CD4-positive, alpha-beta T cell treated with Interleukin-17A for 4 hours (primary cell): ENCODE results near the gene YIF1A.
"Not testable (repeated sequence)": the region's sequence is repeated elsewhere in the genome, so short reads cannot be mapped to it uniquely, and the experiment has no call there.

Source experiments
- DNase-seq: peaks from one replicate; pipeline ENCODE4 v3.0.0-alpha.2; 2020; ENCODE audit warnings: mixed read lengths

Gene YIF1A

DNA sequence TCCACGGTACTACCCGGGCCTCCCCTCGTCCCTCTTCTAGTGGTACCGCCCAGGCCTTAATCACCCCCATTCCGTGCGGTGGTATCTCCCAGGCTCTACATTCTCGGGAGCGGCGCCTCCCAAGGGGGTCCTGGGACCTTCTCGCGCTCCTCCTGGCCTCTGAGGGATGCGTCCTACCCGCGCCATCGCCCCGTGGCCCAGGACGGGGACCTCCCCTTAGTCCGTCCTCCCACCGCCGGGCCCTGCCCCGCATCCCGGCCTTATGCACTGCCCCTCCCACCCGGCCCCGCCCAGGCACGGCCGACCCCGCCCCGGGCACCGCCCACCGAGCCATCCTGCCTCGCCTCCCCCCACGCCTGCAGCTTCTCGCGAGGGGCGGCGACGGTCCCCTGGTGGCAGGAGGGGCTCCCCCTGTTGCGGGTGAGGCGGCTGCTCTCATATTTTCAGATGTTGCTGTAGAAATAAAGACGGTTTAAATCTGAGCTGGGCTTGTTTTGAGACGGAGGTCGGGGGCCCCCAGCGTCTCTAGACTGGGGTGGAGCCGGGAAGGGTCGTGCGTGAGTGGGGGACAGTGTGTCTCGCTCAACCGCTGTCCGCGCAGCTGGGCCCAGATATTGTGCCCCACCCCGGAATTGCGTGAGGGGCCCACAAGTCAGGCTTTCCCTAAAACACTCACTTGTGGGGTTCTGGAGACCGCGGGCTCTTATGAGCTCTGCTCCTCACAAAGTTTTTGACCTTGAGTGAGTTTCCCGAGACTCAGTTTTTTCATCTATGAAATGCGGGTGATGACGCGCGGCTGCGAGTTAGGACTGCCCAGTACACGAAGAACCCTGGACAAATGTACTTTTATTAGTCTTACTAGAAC, 21.3 kb downstream of the YIF1A start:
- peak; percentile 90 for DNase-seq

DNA sequence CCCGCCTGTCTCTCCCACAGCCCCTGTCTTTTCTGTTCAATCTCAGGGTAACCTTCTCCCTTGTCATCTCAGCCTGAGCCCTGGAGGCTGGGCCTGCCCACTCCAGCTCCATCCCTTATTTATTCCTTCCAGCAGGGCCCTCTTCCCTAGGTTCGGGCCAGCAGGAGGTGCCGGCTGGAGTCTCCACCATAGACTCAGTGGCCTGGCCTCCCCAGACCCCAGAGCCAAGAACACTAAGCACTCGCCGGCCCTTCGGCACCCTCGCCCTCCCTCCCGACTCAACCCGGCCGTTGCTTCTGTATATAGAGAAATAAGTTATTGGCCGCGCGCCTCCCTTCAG, 21.9 kb downstream of the YIF1A start:
- DNase-seq = no peak

DNA sequence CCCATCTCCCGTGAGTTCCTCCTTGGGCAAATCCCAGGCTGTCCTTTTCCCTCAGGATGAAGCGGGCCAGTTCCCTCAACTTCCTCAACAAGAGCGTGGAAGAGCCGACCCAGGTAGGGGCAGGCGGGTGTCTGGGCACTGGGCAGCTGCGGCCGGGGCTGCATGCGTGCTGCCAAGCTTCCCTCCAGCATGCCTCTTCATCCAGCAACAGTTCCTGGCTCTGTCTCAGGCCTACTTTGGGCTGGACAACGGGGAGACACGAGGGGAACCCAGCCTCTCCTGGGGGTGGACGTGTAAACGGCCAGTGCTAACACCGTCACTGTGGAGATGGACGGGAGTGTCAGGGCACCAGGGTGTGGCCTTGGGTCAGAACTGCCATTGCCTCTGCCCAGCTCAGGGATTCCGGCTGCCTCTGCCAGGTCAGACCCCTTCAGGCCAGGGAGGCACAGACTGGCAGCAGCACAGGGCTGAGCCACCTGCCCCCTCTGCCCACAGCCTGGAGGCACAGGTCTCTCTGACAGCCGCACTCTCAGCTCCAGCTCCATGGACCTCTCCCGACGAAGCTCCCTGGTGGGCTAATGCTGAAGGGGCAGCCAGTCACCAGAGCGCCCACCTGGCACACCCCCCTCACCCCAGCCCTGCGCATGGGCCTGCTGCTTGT, 22.4 kb downstream of the YIF1A start:
- no peak for DNase-seq

DNA sequence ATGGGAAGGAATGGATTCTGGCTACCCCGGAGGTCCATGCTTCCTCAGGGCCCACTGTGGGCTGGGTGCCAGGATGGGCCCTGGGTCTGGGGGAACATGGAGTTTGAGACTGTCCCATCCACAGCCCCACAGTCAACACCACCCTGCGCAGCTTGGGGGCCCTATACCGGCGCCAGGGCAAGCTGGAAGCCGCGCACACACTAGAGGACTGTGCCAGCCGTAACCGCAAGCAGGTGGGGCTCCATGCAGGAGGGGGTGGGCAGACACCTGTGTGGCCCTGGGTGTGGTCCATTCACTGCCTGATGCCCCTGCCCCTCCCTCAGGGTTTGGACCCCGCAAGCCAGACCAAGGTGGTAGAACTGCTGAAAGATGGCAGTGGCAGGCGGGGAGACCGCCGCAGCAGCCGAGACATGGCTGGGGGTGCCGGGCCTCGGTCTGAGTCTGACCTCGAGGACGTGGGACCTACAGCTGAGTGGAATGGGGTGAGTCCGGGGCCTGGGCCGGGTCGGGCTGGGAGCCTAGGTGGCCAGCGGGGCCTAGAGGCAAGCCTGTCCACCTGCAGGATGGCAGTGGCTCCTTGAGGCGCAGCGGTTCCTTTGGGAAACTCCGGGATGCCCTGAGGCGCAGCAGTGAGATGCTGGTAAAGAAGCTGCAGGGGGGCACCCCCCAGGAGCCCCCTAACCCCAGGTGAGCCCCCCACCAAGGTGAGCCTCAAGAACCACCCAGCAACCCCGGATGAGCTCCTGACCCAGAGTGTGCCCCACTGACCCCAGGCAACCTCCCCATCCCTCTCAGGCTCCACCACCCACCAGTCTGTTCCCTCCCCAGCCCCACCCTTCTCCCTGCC, 23.2 kb downstream of the YIF1A start:
- no peak for DNase-seq

DNA sequence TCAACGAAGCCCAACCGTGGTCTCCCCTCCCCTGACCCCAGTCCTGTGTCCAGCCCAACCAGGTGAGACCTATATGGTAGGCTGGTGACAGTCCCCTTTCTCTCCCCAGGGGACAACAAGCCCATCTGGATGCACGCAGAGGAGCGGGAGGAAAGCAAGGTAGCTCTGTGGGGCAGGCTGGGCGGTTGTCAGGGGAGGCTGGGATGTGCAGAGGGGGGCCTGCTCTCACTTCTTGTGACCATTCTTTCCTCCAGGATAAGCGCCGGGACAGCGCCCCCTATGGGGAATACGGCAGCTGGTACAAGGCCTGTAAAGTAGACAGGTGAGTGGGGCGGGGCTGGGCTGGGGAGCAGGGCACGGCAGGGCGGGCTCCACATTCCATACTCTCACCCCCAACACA, 24.0 kb downstream of the YIF1A start:
- peak; percentile 48 for DNase-seq

DNA sequence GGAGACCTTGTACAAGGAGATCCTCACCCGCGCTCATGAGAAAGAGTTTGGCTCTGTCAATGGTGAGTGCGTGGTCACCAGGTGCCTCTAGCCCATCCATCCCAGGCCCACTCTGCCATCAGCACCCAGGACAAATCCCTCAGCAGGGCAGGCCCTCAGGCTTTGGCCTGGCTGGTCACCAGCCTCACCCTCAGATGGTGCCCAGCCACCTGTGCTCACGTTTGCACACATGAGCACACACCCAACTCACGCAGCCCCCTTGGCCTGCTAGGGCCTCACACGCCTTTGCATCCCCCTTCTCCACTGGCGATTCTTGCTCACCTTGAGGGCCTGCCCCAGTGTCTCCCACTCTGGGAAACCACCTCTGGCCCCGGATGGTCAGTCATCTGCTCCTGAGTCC, 24.6 kb downstream of the YIF1A start:
- DNase-seq = no peak

DNA sequence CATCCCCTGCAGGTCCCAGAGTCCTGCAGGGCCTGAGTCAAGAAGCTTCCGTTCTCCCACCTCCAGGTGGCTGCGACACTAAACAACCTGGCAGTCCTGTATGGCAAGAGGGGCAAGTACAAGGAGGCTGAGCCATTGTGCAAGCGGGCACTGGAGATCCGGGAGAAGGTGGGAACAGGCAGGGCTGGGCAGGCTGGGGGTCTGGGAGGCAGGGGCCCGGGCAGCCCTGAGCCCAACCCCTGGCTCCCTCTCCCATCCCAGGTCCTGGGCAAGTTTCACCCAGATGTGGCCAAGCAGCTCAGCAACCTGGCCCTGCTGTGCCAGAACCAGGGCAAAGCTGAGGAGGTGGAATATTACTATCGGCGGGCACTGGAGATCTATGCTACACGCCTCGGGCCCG, 25.2 kb downstream of the YIF1A start:
- no peak for DNase-seq

DNA sequence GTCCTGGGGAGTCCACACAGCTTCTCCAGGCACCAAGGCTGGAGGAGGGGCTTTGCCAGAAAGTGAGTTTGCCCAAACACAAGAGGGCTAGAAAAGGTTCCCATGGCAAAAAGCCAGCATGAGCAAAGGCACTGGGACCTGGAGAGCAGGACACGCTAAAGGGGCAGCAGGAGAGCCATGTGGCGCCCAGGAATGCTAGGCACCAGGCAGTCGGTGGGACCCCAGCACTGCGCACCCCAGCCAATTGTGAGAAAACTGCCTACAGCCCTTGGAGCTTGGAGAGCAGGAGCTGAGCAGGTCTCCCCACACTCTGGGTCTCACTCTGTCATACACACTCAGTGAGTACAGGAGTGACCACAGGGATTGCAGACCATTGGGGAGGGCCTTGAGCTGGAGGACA, 25.7 kb downstream of the YIF1A start:
- DNase-seq = no peak

DNA sequence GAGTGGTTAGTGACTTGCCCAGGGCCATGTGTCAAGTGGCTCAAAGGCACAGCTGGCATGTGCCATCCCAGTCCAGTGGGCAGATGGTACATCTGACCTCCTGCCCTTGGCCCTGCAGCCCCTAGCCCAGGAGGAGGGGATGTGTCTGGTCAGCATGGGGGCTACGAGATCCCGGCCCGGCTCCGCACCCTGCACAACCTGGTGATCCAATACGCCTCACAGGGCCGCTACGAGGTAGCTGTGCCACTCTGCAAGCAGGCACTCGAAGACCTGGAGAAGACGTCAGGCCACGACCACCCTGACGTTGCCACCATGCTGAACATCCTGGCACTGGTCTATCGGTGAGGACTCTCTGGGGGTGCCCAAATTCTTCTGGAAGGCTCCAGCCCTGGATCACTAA, 26.2 kb downstream of the YIF1A start:
- no peak for DNase-seq

DNA sequence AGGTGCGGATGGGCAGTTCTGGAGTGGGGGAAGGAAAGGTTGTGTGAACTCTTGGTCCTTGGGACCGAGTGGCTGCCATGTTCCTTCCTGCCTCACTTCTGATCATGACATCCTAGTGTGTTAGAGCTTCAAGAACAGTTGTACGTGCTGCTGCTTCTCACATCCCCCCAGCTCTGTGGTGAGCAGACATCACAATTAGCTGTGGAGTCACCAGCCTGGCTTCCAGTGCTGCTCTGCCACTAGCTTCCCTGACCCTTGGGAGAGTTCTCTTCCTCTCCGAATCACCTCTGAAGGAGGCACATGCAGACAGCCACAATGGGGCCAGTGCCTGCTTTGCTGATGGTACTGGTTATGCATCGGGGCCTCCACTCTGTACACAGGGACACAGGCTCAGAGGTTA, 26.8 kb downstream of the YIF1A start:
- DNase-seq = no peak

DNA sequence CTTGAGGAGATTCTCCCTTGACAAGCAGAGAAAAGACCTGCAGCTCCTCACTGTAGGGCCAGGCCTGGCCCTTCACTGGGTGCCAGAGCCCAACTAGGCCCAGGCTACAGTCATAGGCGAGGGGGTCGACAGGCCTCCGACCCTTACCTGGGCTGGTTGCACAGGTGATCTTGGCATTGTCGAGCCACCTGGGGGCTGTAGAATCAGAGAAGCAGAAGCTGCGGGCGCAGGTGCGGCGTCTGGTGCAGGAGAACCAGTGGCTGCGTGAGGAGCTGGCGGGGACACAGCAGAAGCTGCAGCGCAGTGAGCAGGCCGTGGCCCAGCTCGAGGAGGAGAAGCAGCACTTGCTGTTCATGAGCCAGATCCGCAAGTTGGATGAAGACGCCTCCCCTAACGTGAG, 27.4 kb downstream of the YIF1A start:
- no peak for DNase-seq

DNA sequence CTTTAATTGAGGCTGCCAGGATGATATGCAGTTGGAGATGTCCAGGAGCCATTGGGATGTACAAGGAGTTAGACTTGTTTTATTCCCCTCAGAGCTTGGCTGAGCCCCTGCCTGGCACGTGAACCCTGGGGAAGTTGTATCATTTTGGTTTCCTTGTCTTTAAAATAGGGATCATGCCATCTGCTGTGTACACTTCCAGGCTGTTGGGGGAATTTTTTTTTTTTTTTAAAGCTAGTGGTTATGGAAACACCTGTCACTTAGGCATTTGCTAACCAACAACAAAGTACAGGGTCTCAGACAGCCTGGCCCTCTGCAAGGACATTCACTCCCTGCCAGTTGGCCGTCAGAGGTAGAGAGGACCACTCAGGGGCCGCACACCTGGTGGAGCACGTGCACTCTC, 29.0 kb downstream of the YIF1A start:
- DNase-seq = no peak

DNA sequence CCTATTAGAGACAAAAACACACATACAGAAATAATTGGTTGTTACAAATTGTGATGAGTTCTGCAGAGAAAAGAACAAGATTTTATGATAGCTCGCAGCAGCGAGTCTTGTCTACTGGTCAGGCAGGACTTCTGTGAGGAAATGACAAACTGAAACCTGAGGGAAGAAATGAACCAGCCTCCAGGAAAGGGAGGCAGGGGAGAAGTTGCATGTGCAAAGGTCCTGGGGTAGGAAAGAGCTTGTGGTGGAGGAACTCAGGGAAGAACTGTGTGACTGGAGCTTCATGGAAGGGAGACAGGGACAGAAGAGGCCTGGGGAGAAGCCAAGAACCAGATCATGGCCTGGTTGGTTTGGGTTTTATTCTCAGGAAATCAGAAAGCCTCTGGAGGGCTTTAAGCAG, 29.7 kb downstream of the YIF1A start:
- no peak for DNase-seq

DNA sequence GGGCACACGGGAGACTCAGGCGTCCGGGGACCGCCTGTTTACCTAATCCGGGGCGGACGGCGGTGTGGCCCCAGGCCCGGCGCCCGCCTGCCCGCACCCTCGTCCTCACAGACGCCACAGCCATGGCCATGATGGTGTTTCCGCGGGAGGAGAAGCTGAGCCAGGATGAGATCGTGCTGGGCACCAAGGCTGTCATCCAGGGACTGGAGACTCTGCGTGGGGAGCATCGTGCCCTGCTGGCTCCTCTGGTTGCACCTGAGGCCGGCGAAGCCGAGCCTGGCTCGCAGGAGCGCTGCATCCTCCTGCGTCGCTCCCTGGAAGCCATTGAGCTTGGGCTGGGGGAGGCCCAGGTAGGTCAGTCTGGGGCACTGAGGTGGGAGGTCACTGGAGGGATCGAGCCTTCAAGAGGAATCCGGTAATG, 30.5 kb downstream of the YIF1A start:
- no peak for DNase-seq

DNA sequence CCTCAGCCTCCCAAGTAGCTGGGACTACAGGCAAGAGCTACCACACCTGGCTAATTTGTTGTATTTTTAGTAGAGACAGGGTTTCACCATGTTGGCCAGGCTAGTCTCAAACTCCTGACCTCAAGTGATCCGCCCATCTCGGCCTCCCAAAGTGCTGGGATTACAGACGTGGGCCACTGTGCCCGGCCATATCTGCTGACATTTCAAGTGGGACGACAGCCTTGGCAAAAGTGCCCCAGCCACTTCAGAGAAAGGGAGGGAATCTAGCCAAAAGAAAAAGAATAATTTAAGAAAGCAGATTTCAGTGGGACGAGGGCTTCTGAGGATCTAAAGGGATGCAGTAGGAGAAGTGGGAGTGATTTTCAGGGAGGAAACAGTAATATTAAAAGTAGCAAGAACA, 35.9 kb downstream of the YIF1A start:
- not testable (repeated sequence) for DNase-seq

DNA sequence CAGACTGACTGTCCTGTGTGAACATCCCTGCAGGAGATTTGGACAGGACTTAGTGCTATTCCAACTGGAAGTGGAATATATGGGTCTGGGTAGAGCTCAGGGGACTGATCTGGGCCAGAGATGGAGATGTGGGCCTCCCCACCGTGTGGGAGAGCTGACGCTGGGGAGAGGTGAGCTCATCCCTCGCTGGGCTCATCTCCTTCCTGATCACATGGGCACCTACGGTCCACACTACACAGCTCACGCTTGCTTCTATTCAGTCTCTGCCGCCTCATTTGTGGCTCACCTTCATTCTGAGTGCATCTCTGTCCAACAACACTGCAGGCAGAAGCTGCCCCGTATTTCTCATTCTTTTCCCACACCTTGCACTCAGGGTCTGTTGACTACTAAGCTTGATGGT, 37.1 kb downstream of the YIF1A start:
- DNase-seq = no peak

DNA sequence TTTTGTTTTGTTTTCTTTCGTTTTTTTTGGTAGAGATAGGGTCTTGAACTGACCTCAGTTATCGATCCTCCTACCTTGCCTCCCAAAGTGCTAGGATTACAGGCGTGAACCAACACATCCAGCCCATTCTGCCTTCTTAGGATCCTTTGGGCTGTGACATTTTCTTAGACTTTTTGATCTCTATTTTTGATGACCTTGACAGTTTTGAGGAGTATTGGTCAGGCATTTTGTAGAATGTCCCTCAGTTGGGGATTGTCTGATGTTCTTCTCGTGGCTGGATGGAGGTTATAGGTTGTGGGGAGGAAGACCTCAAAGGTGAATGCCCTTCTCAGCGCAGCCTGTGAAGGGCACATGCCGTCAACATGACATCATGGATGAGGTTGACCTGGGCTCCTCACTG, 40.0 kb downstream of the YIF1A start:
- DNase-seq = no peak

DNA sequence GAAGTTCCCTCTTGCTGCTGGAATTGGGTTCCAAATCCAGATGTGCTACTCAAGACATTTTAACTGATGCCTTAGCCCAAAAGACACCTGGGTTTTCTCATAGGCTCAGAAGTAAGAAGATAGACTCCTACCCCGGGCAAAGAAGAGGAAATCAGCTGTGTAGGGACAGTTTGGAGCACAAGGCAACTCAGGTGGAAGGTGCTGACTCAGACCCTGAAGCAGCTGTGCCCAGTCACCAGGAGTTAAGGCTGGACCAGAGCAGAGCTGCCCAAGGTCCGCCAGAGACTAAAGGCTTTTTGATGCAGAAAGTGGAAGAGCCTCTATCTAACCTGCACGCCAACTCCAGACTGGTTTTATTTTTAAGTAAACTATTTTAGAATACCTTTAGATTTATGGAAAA, 41.1 kb downstream of the YIF1A start:
- DNase-seq = no peak

DNA sequence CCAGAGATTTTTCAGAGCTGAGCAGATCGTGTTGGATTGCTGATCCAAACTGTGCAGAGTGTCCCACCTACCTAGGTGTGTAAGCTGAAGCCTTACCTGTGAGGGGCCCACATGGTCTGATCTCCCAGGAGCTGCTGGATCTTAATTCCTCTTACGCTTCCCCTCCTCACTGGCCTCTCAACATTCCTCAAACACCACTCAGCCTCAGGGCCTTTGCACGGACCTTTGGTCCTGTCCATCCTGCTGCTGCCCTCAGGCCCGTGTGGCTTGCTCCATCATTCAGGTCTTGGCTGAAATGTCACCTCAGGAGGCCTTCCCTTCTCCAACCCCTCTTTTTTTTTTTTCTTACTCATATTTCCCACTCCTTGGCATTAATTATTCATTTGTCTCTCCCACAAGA, 41.6 kb downstream of the YIF1A start:
- no peak for DNase-seq

DNA sequence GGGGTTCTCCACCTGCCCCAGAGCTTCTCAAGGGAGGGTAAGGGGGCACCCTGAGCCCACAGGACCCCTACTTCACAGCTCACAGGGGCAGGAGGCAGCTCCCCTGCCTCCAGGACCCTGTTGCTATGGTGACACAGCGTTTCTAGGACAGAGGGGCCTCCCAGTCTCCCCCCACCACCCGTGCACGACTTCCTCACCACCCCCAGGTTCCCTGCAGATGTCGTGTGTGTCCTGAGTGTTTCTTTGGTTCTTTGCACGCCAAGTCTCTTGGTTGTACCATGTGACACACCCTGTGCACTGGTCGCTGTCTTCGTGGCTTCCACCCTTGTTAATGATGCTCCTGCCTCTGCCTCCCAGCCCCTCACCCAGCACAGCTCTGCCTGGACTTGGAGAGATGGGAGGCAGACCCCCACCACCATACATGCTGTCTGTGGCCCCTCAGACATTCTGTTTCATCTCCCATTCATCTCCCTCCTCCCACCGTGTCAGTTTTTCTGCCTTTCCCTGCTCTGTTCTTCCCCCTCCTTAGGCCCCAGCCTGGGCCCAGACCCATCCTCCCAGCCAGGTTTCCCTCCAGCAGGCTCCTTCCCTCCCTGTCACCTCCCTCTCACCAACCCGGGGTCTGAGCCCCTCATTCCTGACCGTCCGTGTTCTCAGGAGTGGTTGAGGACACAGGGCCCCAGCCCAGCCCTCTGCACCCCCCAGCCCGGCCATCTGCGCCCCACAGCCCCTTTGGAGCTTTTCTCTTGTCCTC, 45.0 kb downstream of the YIF1A start:
- DNase-seq = no peak

DNA sequence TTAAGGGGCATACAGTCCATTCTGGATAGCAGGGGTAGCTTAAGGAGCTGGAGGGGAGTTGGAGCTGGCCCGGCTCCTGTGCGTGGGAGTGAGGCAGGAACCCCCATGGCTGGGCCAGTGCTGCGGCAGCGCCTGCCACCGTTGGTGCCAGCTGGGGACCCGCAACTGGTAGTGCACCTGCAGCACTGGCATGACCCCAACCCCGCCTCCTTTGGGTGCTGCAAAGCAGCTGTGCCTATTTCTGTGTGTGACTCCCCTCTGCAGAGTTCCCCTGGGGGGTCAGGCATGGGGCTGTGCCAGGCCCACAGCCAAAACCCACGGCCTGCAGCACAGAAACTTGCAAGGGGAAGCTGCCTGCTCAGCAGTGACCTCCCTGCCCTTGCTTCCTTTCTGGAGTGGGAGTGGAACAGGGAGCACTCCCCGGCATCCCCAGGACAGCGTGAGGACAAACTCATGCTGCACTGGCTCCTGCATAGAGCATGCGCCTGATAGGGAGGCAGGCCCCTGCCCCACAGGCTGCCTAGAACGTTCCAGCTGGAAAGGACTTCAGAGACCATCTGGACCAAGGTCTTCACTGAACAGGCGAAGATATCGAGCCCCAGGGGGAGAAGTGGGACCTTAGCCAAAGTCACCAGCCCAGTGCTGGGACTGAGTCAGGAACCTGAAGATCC, 46.7 kb downstream of the YIF1A start:
- no peak for DNase-seq

DNA sequence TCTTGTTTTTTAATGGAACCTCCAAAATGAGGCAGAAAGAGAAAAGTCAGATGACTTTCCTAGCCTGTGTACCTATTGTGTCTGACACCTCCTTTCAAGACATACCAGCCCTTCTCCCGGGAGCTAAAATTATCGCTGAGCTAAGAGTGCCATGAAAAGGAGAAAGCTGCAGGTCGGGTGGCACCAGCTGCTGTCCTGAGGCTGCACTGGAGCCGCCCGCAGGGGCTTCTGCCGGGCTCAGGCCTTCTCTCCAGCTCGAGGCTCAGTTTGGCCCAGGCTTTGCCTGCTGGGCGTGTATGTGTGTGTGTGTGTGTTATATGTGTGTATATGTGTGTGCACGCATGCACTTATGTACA, 48.2 kb downstream of the YIF1A start:
- DNase-seq = no peak
